HL-60 (cell line): Measurements from ENCODE around the gene CCDC6.

Source experiments
- GABPA ChIP-seq: IDR thresholded peaks from 2 replicates; pipeline ENCODE4 v1.6.1; 2012; ENCODE audit warnings: low read depth
- TF ChIP-seq, protein P1 (sequence below): IDR thresholded peaks from one replicate; pipeline ENCODE4 v1.5.1; 2011; ENCODE audit warnings: low read length, control low read depth, inconsistent platforms; ENCODE audit not compliant: insufficient read depth
- TF ChIP-seq, protein P2 (sequence below): IDR thresholded peaks from 2 replicates; pipeline ENCODE4 v1.6.1; 2012; ENCODE audit warnings: low read depth; ENCODE audit not compliant: insufficient replicate concordance

DNA sequence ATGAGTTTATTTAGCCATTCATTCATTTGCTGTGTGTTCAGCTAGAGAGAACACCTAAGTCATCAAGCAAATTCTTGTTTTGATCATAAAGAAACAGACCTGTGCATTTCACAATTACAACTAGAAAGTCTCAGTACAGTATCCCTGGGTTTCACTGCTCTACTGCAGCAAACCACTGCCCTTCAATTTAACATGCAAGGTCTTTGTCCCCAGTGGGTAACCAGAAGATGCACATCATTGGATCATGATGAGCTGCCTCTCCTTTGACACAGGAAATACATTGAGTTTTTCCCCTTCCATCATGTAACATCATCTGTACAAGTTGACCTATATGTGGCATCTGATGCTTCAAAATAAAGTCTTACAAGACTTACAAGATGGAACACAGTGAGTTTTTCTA lies 82.6 kb downstream of the CCDC6 start:
- TF ChIP-seq, protein P1, sequence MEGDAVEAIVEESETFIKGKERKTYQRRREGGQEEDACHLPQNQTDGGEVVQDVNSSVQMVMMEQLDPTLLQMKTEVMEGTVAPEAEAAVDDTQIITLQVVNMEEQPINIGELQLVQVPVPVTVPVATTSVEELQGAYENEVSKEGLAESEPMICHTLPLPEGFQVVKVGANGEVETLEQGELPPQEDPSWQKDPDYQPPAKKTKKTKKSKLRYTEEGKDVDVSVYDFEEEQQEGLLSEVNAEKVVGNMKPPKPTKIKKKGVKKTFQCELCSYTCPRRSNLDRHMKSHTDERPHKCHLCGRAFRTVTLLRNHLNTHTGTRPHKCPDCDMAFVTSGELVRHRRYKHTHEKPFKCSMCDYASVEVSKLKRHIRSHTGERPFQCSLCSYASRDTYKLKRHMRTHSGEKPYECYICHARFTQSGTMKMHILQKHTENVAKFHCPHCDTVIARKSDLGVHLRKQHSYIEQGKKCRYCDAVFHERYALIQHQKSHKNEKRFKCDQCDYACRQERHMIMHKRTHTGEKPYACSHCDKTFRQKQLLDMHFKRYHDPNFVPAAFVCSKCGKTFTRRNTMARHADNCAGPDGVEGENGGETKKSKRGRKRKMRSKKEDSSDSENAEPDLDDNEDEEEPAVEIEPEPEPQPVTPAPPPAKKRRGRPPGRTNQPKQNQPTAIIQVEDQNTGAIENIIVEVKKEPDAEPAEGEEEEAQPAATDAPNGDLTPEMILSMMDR: no peak
- TF ChIP-seq, protein P2, sequence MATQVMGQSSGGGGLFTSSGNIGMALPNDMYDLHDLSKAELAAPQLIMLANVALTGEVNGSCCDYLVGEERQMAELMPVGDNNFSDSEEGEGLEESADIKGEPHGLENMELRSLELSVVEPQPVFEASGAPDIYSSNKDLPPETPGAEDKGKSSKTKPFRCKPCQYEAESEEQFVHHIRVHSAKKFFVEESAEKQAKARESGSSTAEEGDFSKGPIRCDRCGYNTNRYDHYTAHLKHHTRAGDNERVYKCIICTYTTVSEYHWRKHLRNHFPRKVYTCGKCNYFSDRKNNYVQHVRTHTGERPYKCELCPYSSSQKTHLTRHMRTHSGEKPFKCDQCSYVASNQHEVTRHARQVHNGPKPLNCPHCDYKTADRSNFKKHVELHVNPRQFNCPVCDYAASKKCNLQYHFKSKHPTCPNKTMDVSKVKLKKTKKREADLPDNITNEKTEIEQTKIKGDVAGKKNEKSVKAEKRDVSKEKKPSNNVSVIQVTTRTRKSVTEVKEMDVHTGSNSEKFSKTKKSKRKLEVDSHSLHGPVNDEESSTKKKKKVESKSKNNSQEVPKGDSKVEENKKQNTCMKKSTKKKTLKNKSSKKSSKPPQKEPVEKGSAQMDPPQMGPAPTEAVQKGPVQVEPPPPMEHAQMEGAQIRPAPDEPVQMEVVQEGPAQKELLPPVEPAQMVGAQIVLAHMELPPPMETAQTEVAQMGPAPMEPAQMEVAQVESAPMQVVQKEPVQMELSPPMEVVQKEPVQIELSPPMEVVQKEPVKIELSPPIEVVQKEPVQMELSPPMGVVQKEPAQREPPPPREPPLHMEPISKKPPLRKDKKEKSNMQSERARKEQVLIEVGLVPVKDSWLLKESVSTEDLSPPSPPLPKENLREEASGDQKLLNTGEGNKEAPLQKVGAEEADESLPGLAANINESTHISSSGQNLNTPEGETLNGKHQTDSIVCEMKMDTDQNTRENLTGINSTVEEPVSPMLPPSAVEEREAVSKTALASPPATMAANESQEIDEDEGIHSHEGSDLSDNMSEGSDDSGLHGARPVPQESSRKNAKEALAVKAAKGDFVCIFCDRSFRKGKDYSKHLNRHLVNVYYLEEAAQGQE: no peak
- no peak for TF ChIP-seq GABPA
